Measurements from ENCODE around the gene IRS2.

The IRS2 gene

DNA sequence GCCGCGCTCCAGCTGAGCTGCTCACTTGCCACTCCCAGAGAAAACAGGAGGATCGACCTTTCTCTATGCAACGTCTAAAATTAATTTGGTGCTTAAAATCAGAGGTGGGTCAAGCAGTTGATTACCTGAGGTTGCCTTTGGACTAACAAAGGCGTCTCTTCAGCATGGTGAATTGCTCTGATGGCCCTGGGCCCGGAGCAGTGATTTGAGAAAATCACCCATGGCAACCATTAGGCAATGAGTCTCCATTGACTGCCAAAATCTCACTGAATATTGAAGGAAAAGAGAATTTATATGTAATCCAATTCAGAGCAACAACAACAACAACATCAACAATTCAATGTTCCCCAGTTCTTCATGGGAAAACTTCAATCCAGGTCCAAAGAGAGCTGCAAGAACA is 61.8 kb downstream of the IRS2 start:
- TF ChIP-seq, protein P1, sequence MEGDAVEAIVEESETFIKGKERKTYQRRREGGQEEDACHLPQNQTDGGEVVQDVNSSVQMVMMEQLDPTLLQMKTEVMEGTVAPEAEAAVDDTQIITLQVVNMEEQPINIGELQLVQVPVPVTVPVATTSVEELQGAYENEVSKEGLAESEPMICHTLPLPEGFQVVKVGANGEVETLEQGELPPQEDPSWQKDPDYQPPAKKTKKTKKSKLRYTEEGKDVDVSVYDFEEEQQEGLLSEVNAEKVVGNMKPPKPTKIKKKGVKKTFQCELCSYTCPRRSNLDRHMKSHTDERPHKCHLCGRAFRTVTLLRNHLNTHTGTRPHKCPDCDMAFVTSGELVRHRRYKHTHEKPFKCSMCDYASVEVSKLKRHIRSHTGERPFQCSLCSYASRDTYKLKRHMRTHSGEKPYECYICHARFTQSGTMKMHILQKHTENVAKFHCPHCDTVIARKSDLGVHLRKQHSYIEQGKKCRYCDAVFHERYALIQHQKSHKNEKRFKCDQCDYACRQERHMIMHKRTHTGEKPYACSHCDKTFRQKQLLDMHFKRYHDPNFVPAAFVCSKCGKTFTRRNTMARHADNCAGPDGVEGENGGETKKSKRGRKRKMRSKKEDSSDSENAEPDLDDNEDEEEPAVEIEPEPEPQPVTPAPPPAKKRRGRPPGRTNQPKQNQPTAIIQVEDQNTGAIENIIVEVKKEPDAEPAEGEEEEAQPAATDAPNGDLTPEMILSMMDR (IDR thresholded peaks at IDR 0.05; ENCODE audit: low read depth, low read length, missing control alignments): no peak
- DNase-seq: no peak
- Histone ChIP-seq H3K36me3 (replicated peaks) (no peaks in the 10 kb centered on the region), H3K27me3 (replicated peaks) (no peaks in the 10 kb centered on the region), H3K27ac (no peak overlapping the region), H3K4me3 (ENCODE audit: low read depth, low read length) (no peak overlapping the region)
- in situ Hi-C loops (cut with HindIII; ENCODE audit: low pct_ligation_motif_present, low sequenced_read_pairs): no loop called here

DNA sequence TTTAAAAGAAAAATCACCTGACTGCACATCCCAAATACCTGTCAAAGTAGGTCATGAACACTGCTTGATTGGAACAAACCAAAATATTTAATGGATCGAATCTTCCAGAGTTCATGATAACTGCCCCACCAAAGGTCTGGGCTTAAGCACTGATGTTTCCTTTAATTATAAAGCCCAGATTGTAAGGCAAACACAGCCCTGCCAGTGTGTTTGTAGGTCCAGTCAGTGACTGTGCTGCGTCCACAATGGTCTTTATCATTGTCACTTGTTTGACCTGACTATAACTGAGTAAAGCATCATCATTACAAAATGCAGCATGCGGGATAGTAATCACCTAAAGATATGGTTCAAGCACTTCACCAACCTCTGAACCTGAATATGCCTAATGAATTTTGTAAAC is 63.3 kb downstream of the IRS2 start:
- in situ Hi-C loops (cut with HindIII; ENCODE audit: low pct_ligation_motif_present, low sequenced_read_pairs): no loop called here
- no peaks in the 10 kb centered on the region for H3K27me3 ChIP-seq (replicated peaks)

DNA sequence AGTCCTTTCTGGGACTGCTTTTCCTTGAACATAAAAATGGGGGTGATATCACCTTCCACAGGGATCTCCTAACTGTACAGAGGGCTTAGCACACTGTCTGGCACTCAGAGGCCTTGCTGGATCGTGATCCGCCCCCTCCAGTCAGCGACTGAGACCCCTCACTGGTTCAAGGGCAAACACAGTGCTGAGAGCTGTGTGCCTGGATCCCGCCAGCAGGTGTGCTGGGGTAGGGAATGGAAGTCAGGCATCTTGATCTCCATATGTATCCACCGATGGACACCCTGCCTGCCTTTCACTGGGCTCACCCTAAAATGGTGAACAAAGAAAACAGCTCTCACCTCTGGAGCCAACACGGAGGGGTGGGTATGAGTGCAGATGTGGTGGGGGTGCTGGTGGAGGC is 64.3 kb downstream of the IRS2 start:
- TF ChIP-seq, protein P1 (IDR thresholded peaks at IDR 0.05; ENCODE audit: low read depth, low read length, missing control alignments): no peak
- H3K27ac ChIP-seq: no peak overlapping the region
- H3K4me3 ChIP-seq (ENCODE audit: low read depth, low read length): no peak overlapping the region
- no peaks in the 10 kb centered on the region for H3K27me3 ChIP-seq (replicated peaks)
- no peaks in the 10 kb centered on the region for H3K36me3 ChIP-seq (replicated peaks)
- in situ Hi-C loops (cut with HindIII; ENCODE audit: low pct_ligation_motif_present, low sequenced_read_pairs): no loop called here
- DNase-seq: no peak

More for the DNA sequence above, 63.3 kb downstream of the IRS2 start:
- DNase-seq: no peak
- H3K4me3 ChIP-seq (ENCODE audit: low read depth, low read length): no peak overlapping the region
- H3K27ac ChIP-seq: no peak overlapping the region
- no peaks in the 10 kb centered on the region for H3K36me3 ChIP-seq (replicated peaks)
- TF ChIP-seq, protein P1 (IDR thresholded peaks at IDR 0.05; ENCODE audit: low read depth, low read length, missing control alignments): no peak

DNA sequence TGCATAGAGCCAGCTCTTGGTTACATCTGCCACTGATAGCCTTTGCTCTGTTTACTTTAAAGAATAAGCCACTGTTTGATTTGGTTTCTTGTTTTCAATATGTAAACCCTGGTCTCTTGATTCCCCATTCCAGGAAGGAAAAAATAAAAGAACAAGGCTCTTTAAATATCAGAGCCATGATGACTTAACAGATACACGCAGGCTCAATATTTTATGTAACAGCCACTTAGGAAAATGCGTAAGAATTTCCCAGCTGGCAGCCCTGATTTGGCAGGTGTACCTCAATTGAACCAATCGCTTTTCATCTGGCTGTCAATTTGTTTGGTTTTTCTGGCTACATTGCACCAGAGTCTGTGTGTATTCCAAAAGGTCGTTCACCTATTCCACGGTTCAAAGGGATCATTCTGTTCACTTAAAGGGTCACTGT is 65.6 kb downstream of the IRS2 start:
- Histone ChIP-seq H3K27ac (no peak overlapping the region), H3K4me3 (ENCODE audit: low read depth, low read length) (no peak overlapping the region), H3K36me3 (replicated peaks) (no peaks in the 10 kb centered on the region), H3K27me3 (replicated peaks) (no peaks in the 10 kb centered on the region)
- TF ChIP-seq, protein P1 (IDR thresholded peaks at IDR 0.05; ENCODE audit: low read depth, low read length, missing control alignments): no peak
- in situ Hi-C loops (cut with HindIII; ENCODE audit: low pct_ligation_motif_present, low sequenced_read_pairs): no loop called here
- DNase-seq: no peak

DNA sequence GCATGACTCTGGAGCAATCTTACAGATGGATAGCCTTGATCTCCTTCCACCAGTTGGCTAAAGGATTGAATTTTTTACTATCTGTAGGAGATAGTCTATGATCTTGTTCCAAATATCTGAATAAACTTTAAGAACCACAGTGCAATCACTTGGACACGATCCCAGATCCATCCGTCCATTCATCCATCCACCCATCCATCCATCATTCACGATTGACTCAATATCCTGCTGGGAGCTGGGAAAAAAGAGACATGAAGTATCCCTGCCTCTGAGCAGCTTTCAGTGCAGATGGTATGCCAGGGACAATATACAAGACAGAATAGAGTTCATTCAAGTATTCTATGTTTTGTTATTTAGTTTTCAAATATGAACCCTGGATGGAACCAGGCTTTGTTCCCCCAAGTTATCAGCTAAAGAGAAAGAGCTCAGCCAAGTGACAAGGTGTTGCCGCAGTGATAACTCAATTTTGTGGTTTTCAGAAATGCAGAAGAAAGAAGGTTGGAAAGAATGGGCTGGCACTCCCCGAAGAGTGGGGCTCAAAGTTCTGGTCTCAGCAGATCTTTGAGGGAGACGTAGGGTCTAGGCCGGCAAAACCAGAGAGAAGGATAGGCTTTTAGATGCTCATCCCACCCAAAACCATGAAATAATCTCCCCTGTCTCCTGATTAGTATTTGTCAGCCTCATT is 66.3 kb downstream of the IRS2 start:
- H3K27me3 ChIP-seq (replicated peaks): no peaks in the 10 kb centered on the region
- TF ChIP-seq, protein P1 (IDR thresholded peaks at IDR 0.05; ENCODE audit: low read depth, low read length, missing control alignments): no peak
- in situ Hi-C loops (cut with HindIII; ENCODE audit: low pct_ligation_motif_present, low sequenced_read_pairs): no loop called here
- no peaks in the 10 kb centered on the region for H3K36me3 ChIP-seq (replicated peaks)
- H3K27ac ChIP-seq: no peak overlapping the region
- no peak for DNase-seq
- H3K4me3 ChIP-seq (ENCODE audit: low read depth, low read length): no peak overlapping the region

DNA sequence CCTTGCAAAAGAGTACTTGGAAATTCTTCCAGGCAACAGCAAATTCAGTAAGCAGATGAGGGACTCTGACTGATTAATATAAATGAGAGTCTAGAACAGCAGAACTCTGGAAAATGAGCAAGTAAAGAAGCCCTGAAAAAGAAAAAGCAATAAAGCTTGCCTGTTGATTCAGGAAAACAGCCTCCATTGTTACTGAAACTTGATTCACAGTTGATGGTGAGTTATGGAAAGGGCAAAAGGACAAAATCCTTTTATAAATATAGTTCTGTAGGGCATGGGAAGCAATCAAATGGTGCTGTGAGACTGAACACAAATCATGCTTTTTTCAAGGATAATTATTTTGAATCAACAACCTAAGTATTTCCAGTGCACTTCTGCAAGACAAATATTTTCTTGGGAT is 67.7 kb downstream of the IRS2 start:
- TF ChIP-seq, protein P1 (IDR thresholded peaks at IDR 0.05; ENCODE audit: low read depth, low read length, missing control alignments): no peak
- no peak for DNase-seq
- in situ Hi-C loops (cut with HindIII; ENCODE audit: low pct_ligation_motif_present, low sequenced_read_pairs): no loop called here
- no peaks in the 10 kb centered on the region for H3K27me3 ChIP-seq (replicated peaks)
- H3K36me3 ChIP-seq (replicated peaks): no peaks in the 10 kb centered on the region
- no peak overlapping the region for H3K4me3 ChIP-seq (ENCODE audit: low read depth, low read length)
- H3K27ac ChIP-seq: no peak overlapping the region

Measured in brain microvascular endothelial cell (primary cell).